Body of pancreas (tissue), 4 donors: Measurements from ENCODE around the gene PCA3. TPM values are rescaled to one million over a fixed set of nuclear protein-coding genes. Genes with fewer than 3 reads are reported as not detected.
A peak's percentile ranks its signal among the peaks of the same experiment; 100 is the strongest.

Source experiments
- ATAC-seq: fragments of 150-250 bp; one replicate; pipeline ENCODE4 v1.9.1; 2016
- DNase-seq, 4 donors: peaks; one replicate each; pipeline ENCODE4 v3.0.0-alpha.2; 2019
- H3K27ac ChIP-seq, 4 donors: fragments of 200-600 bp; sonication (generic); 1 replicate in 3 of 4; 2 replicates in 1 of 4; pipeline versions ENCODE4 v1.5.1 to v1.6.1; 2016 to 2019; ENCODE audit warnings: mild to moderate bottlenecking in 1 of 4, mixed read lengths in 1 of 4, moderate library complexity in 1 of 4
- H3K27me3 ChIP-seq, 2 donors: fragments of 200-600 bp; sonication (generic); one replicate each; pipeline ENCODE4 v1.6.0; 2016; ENCODE audit warnings: mild to moderate bottlenecking in 1 of 2
- H3K36me3 ChIP-seq, 2 donors: fragments of 200-600 bp; sonication (generic); replicated peaks in 1 of 2; 2 replicates each; pipeline ENCODE4 v1.5.1; 2016; ENCODE audit warnings: low read depth in 2 of 2; ENCODE audit not compliant: insufficient read depth in 1 of 2
- H3K4me1 ChIP-seq: fragments of 200-600 bp; sonication (generic); one replicate; pipeline ENCODE4 v1.6.0; 2016
- H3K4me3 ChIP-seq, 2 donors: fragments of 200-600 bp; sonication (generic); 1 replicate in 1 of 2; 2 replicates in 1 of 2; pipeline ENCODE4 v1.5.1; 2016 to 2019
- H3K9me3 ChIP-seq, 3 donors: fragments of 200-600 bp; sonication (generic); 1 replicate in 2 of 3; 2 replicates in 1 of 3; pipeline ENCODE4 v1.5.1; 2016
- POLR2A ChIP-seq, 3 donors: fragments of 450-650 bp; IDR thresholded peaks; one replicate each; pipeline ENCODE4 v1.6.1; 2016; ENCODE audit warnings: antibody characterized with exemption in 3 of 3, mild to moderate bottlenecking in 2 of 3
- WGBS, 2 donors: methylation state at CpG; one replicate each; pipeline ENCODE4 v1.1.5; 2017; 5-methylcytosine and 5-hydroxymethylcytosine counted together
- intact Hi-C: fragments of 100-400 bp; cut with DNase I; formaldehyde crosslinking; loops from one replicate; pipeline ENCODE4 v1.15.1; 2023
- total RNA-seq, 2 donors: library from RNA; depleted of rRNA; stranded (reverse); fragments of >200 nt; gene quantifications; one replicate each; pipeline ENCODE4 v1.1.0, GENCODE V29; 2016
- TF ChIP-seq, protein P1 (sequence below), 7 experiments: fragments of 450-650 bp in 4 of 7; fragments of 200-600 bp in 3 of 7; sonication (generic) in 3 of 7; IDR thresholded peaks; one replicate each; pipeline ENCODE4 v1.5.1; 2016 to 2019; ENCODE audit warnings: antibody characterized with exemption in 7 of 7

Gene PCA3
- total RNA-seq, 2 donors from 2014 or later, result not detected

- ATAC-seq (no peak), DNase-seq (no peak)
- H3K36me3 ChIP-seq, result no peaks in the 10 kb centered on the region
- no peaks in the 10 kb centered on the region for H3K9me3 ChIP-seq
- no peaks in the 10 kb centered on the region for H3K4me1 ChIP-seq
- WGBS, 2 donors, result 31 to 63% methylated on average over 3 of the region's 3 CpGs
- no peak for TF ChIP-seq POLR2A (IDR thresholded peaks at IDR 0.05)
- TF ChIP-seq, protein P1, sequence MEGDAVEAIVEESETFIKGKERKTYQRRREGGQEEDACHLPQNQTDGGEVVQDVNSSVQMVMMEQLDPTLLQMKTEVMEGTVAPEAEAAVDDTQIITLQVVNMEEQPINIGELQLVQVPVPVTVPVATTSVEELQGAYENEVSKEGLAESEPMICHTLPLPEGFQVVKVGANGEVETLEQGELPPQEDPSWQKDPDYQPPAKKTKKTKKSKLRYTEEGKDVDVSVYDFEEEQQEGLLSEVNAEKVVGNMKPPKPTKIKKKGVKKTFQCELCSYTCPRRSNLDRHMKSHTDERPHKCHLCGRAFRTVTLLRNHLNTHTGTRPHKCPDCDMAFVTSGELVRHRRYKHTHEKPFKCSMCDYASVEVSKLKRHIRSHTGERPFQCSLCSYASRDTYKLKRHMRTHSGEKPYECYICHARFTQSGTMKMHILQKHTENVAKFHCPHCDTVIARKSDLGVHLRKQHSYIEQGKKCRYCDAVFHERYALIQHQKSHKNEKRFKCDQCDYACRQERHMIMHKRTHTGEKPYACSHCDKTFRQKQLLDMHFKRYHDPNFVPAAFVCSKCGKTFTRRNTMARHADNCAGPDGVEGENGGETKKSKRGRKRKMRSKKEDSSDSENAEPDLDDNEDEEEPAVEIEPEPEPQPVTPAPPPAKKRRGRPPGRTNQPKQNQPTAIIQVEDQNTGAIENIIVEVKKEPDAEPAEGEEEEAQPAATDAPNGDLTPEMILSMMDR (IDR thresholded peaks at IDR 0.05), result no peak
- H3K4me3 ChIP-seq, result no peak overlapping the region
- H3K27ac ChIP-seq, result no peak overlapping the region
- H3K27me3 ChIP-seq, result no peaks in the 10 kb centered on the region
- intact Hi-C loops, result no loop called here
Observed at GRCh38 chr9:76744336-76744735, 19.9 kb upstream of the PCA3 start.

GRCh38 chr9:76751001-76751400 lies 13.2 kb upstream of the PCA3 start:
- no peak for DNase-seq
- intact Hi-C loops, result no loop called here
- H3K9me3 ChIP-seq, result no peaks in the 10 kb centered on the region
- no peak overlapping the region for H3K4me3 ChIP-seq
- 86 to 87% methylated on average over 3 of the region's 3 CpGs for WGBS, 2 donors
- no peak for ATAC-seq
- no peaks in the 10 kb centered on the region for H3K27me3 ChIP-seq
- H3K36me3 ChIP-seq, result no peaks in the 10 kb centered on the region
- no peak overlapping the region for H3K27ac ChIP-seq
- TF ChIP-seq, protein P1 (IDR thresholded peaks at IDR 0.05), result no peak
- TF ChIP-seq POLR2A (IDR thresholded peaks at IDR 0.05), result no peak
- no peaks in the 10 kb centered on the region for H3K4me1 ChIP-seq

- Histone ChIP-seq H3K4me1 (no peaks in the 10 kb centered on the region), H3K4me3 (no peak overlapping the region), H3K27me3 (no peaks in the 10 kb centered on the region), H3K9me3 (no peaks in the 10 kb centered on the region), H3K27ac (no peak overlapping the region), H3K36me3 (no peaks in the 10 kb centered on the region)
- TF ChIP-seq POLR2A (IDR thresholded peaks at IDR 0.05), result no peak
- TF ChIP-seq, protein P1 (IDR thresholded peaks at IDR 0.05), result no peak
- DNase-seq (peak in 1 of 4 donors; percentile 8), ATAC-seq (no peak)
- intact Hi-C loops, result no loop called here
- WGBS, 2 donors, result 52 to 57% methylated on average over 6 of the region's 6 CpGs
Observed at GRCh38 chr9:76756268-76756640, 8.0 kb upstream of the PCA3 start.

GRCh38 chr9:76756941-76757673 lies 7.1 kb upstream of the PCA3 start:
- intact Hi-C loops, result no loop called here
- no peaks in the 10 kb centered on the region for H3K4me1 ChIP-seq
- no peak overlapping the region for H3K27ac ChIP-seq
- H3K27me3 ChIP-seq, result no peaks in the 10 kb centered on the region
- no peaks in the 10 kb centered on the region for H3K36me3 ChIP-seq
- no peak overlapping the region for H3K4me3 ChIP-seq
- no peak for DNase-seq
- no peak for ATAC-seq
- H3K9me3 ChIP-seq, result no peaks in the 10 kb centered on the region
- TF ChIP-seq, protein P1 (IDR thresholded peaks at IDR 0.05), result no peak
- no peak for TF ChIP-seq POLR2A (IDR thresholded peaks at IDR 0.05)
- 48 to 58% methylated on average over 3 of the region's 3 CpGs for WGBS, 2 donors

DNA sequence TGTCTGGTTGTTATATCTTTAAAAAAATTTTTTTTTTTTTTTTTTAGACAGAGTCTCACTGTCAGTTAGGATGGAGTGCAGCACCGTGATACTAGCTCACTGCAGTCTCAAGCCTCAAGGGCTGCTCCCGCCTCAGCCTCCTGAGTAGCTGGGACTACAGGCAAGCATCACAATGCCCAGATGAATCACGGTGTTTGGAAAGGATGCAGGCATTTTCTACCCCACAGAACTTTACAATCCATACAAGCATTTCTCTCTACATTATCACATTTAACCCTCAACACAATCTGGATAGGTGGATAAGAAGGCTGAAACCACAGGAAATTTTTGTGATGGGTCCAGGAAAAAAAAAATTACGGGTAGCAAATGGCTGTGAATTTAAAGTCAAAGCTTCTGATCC lies 5.8 kb upstream of the PCA3 start:
- Histone ChIP-seq H3K4me3 (no peak overlapping the region), H3K36me3 (no peaks in the 10 kb centered on the region), H3K27ac (no peak overlapping the region), H3K27me3 (no peaks in the 10 kb centered on the region), H3K4me1 (no peaks in the 10 kb centered on the region), H3K9me3 (no peaks in the 10 kb centered on the region)
- ATAC-seq (no peak), DNase-seq (no peak)
- 56 to 69% methylated on average over 4 of the region's 4 CpGs for WGBS, 2 donors
- TF ChIP-seq POLR2A (IDR thresholded peaks at IDR 0.05), result no peak
- TF ChIP-seq, protein P1 (IDR thresholded peaks at IDR 0.05), result no peak
- intact Hi-C loops, result no loop called here
